PC-3 (cell line): ENCODE measurements around the gene TMEM54. TPM values are rescaled to one million over a fixed set of nuclear protein-coding genes. Genes with fewer than 3 reads are reported as not detected.

ENCODE experiments used
- ATAC-seq: fragments of 200-7000 bp; cut with Tn5 transposase; 2 replicates; pipeline ENCODE4 v1.9.1; 2020; ENCODE audit warnings: mild to moderate bottlenecking, moderate library complexity
- BruUV-seq: library from RNA; stranded (reverse); fragments of 400-500 nt; replicated peaks from 2 replicates; lab custom pipeline; 2021; lab: Mats Ljungman, UMichigan
- CTCF ChIA-PET: fragments of 300-600 bp; sonication (Branson Sonifier 250); formaldehyde crosslinking; loops from one replicate; lab custom pipeline; 2022; ENCODE audit warnings: antibody characterized with exemption; lab: Charles Lee
- POLR2A ChIA-PET: fragments of 300-600 bp; sonication (Branson Sonifier 250); formaldehyde crosslinking; loops from one replicate; lab custom pipeline; 2022; ENCODE audit warnings: antibody characterized with exemption; ENCODE audit not compliant: unreplicated experiment; lab: Charles Lee
- DNase-seq: peaks from one replicate; pipeline ENCODE4 v3.0.0-alpha.2; 2015
- H2AFZ ChIP-seq: fragments of 300-600 bp; sonication (generic); 2 replicates; pipeline ENCODE4 v1.6.0; 2016; ENCODE audit warnings: antibody characterized with exemption, low read length
- H3F3A ChIP-seq: fragments of 300-600 bp; sonication (generic); one replicate; pipeline ENCODE4 v1.6.0; 2017; ENCODE audit warnings: antibody characterized with exemption, low read length, control low read depth, mild to moderate bottlenecking; ENCODE audit not compliant: unreplicated experiment
- H3K27ac ChIP-seq: fragments of 300-600 bp; sonication (generic); 2 replicates; pipeline ENCODE4 v1.5.1; 2016; ENCODE audit warnings: mild to moderate bottlenecking, low read length
- H3K27me3 ChIP-seq: fragments of 300-600 bp; sonication (generic); 2 replicates; pipeline ENCODE4 v1.6.1; 2016; ENCODE audit warnings: low read length, mixed read lengths
- H3K36me3 ChIP-seq: fragments of 300-600 bp; sonication (generic); 2 replicates; pipeline ENCODE4 v1.6.1; 2016; ENCODE audit warnings: low read depth, mixed run types, low read length, mixed read lengths
- H3K4me1 ChIP-seq: fragments of 300-600 bp; sonication (generic); 2 replicates; pipeline ENCODE4 v1.5.1; 2016; ENCODE audit warnings: low read length; ENCODE audit not compliant: insufficient read depth
- H3K4me2 ChIP-seq: fragments of 300-600 bp; sonication (generic); 2 replicates; pipeline ENCODE4 v1.6.0; 2016; ENCODE audit warnings: low read length
- H3K4me3 ChIP-seq: fragments of 300-600 bp; sonication (generic); 2 replicates; pipeline ENCODE4 v1.5.1; 2016; ENCODE audit warnings: mild to moderate bottlenecking, low read length, mixed read lengths
- H3K79me2 ChIP-seq: fragments of 300-600 bp; sonication (generic); 2 replicates; pipeline ENCODE4 v1.6.1; 2017; ENCODE audit warnings: low read length, mixed read lengths
- H3K9ac ChIP-seq: fragments of 300-600 bp; sonication (generic); 2 replicates; pipeline ENCODE4 v1.6.0; 2016; ENCODE audit warnings: mild to moderate bottlenecking, low read length
- H3K9me2 ChIP-seq: fragments of 300-600 bp; sonication (generic); replicated peaks from 2 replicates; pipeline ENCODE4 v1.6.1; 2016; ENCODE audit warnings: mixed run types, low read length, mixed read lengths
- H3K9me3 ChIP-seq: fragments of 300-600 bp; sonication (generic); 2 replicates; pipeline ENCODE4 v1.6.1; 2016; ENCODE audit warnings: low read length, mixed read lengths
- H4K20me1 ChIP-seq: fragments of 300-600 bp; sonication (generic); 2 replicates; pipeline ENCODE4 v1.6.1; 2016; ENCODE audit warnings: low read length, mixed read lengths
- CTCF ChIP-seq: fragments of 300-600 bp; sonication (generic); conservative IDR thresholded peaks from 2 replicates; pipeline ENCODE4 v1.5.1; 2017; ENCODE audit warnings: antibody characterized with exemption, low read depth, mild to moderate bottlenecking, low read length
- EZH2 ChIP-seq: fragments of 300-600 bp; sonication (generic); IDR thresholded peaks from one replicate; pipeline ENCODE4 v1.6.1; 2017; ENCODE audit warnings: antibody characterized with exemption, mild to moderate bottlenecking, low read length; ENCODE audit not compliant: unreplicated experiment
- EZH2phosphoT487 ChIP-seq: fragments of 300-600 bp; sonication (generic); IDR thresholded peaks from 2 replicates; pipeline ENCODE4 v1.6.1; 2018; ENCODE audit warnings: mild to moderate bottlenecking, antibody characterized with exemption, low read length, borderline replicate concordance
- intact Hi-C: fragments of 100-400 bp; cut with micrococcal nuclease; formaldehyde crosslinking; loops from 2 replicates; pipeline ENCODE4 v1.9.0; 2023
- total RNA-seq: library from RNA; depleted of rRNA; stranded (reverse); fragments of >200 nt; gene quantifications from 2 replicates; pipeline ENCODE4 v1.2.3, GENCODE V29; 2014

Gene TMEM54
- total RNA-seq, 1 experiment from 2014 or later, result 175 TPM

DNA sequence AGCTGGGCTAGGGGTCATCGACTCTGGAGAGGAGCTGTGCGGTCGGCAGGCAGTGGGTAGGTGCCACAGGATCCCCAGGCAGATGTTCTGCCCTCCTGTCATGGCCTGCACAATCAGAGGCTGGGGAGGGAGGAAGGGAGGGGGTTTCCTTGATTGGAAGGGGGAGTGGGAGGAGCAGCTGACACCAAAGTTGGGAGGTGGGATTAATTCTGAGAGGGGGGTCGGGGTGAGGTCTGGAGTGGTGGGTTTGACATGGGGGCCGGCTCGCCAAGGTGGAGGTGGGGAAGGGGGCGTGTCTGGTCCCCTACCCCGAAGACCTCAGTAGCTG lies 15.5 kb downstream of the TMEM54 start:
- intact Hi-C loops, result no loop called here
- no TSS peak for BruUV-seq
- Histone ChIP-seq H2AFZ (no peak overlapping the region), H3K27me3 (no peaks in the 10 kb centered on the region), H3K4me1 (no peaks in the 10 kb centered on the region), H3K9ac (no peak overlapping the region), H3K4me2 (no peak overlapping the region), H3K36me3 (no peaks in the 10 kb centered on the region), H3K9me2 (no peaks in the 10 kb centered on the region), H3K9me3 (no peaks in the 10 kb centered on the region), H3K4me3 (no peak overlapping the region), H3K27ac (no peak overlapping the region), H4K20me1 (no peaks in the 10 kb centered on the region), H3F3A (no peaks in the 10 kb centered on the region), H3K79me2 (no peaks in the 10 kb centered on the region)
- ChIA-PET CTCF (interaction anchor here (0.5 kb wide), 1 partner anchor 201 kb away, joined by 3 read pairs; no protein-coding TSS in a partner anchor), POLR2A (no interaction called here)
- no peak for DNase-seq
- TF ChIP-seq EZH2phosphoT487, result no peak
- no peak for TF ChIP-seq EZH2
- no peak for TF ChIP-seq CTCF
- ATAC-seq, result no peak

- intact Hi-C loops, result no loop called here
- Histone ChIP-seq H4K20me1 (no peaks in the 10 kb centered on the region), H3K9me2 (no peaks in the 10 kb centered on the region), H3K27me3 (no peaks in the 10 kb centered on the region), H3K4me3 (no peak overlapping the region), H3K9ac (no peak overlapping the region), H3K4me1 (no peaks in the 10 kb centered on the region), H3K79me2 (no peaks in the 10 kb centered on the region), H3K27ac (no peak overlapping the region), H3F3A (no peaks in the 10 kb centered on the region), H3K4me2 (no peak overlapping the region), H3K9me3 (no peaks in the 10 kb centered on the region), H3K36me3 (no peaks in the 10 kb centered on the region), H2AFZ (no peak overlapping the region)
- ATAC-seq, result no peak
- CTCF ChIA-PET, result no interaction called here
- no peak for DNase-seq
- BruUV-seq, result no TSS peak
- POLR2A ChIA-PET, result no interaction called here
- TF ChIP-seq EZH2 (no peak), CTCF (no peak), EZH2phosphoT487 (no peak)
These were observed 16.5 kb downstream of the TMEM54 start for GRCh38 chr1:32884726-32885125.

GRCh38 chr1:32884032-32884372 lies 17.2 kb downstream of the TMEM54 start:
- Histone ChIP-seq H3K9me3 (no peaks in the 10 kb centered on the region), H2AFZ (no peak overlapping the region), H3K27me3 (no peaks in the 10 kb centered on the region), H3K27ac (no peak overlapping the region), H3F3A (no peaks in the 10 kb centered on the region), H4K20me1 (no peaks in the 10 kb centered on the region), H3K9ac (no peak overlapping the region), H3K9me2 (no peaks in the 10 kb centered on the region), H3K4me2 (no peak overlapping the region), H3K4me1 (no peaks in the 10 kb centered on the region), H3K4me3 (no peak overlapping the region), H3K79me2 (no peaks in the 10 kb centered on the region), H3K36me3 (no peaks in the 10 kb centered on the region)
- DNase-seq (no peak), ATAC-seq (no peak)
- POLR2A ChIA-PET, result no interaction called here
- CTCF ChIA-PET, result no interaction called here
- intact Hi-C loops, result no loop called here
- no peak for TF ChIP-seq CTCF
- TF ChIP-seq EZH2, result no peak
- TF ChIP-seq EZH2phosphoT487, result no peak
- BruUV-seq, result no TSS peak
